GM19455 (cell line): ENCODE measurements around the gene GADD45A.

Experiments
- ATAC-seq: cut with Tn5 transposase; IDR thresholded peaks from one replicate; pipeline ENCODE4 v1.9.1; 2021; ENCODE audit not compliant: unreplicated experiment

Gene GADD45A

DNA sequence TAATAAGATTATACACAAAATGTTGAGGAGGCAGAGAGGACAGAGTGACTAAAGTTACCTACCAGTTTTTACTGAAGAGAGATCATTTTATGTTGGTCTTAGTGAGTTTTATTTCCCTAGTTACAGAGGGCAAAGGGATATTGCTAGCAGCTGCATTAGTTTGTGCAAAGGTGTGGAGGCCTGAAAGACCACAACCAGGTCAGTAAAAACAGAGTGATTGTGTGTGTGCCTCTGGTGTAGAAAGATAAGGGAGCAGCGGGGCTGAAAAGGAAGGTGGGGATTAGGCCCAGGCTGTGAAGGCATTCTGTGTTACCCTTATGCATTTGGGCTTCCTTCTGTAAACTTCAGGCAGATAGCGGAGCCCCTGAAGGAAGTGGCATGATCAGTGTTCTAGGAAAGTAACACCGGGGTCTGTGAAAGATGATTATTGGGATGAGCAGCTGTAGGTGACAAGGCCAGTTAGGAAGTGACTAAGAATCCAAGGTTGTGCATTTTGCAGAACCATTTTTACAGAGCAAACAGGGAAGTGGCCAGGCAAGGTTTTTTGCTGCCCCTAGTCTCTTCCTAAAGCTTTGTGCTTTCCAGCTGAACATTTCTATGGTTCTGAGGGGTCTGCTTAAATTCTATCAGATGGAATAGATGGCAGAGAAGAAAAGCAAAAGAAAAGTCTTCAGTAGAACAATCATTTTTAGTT, 3.7 kb downstream of the GADD45A start:
- ATAC-seq: no peak

DNA sequence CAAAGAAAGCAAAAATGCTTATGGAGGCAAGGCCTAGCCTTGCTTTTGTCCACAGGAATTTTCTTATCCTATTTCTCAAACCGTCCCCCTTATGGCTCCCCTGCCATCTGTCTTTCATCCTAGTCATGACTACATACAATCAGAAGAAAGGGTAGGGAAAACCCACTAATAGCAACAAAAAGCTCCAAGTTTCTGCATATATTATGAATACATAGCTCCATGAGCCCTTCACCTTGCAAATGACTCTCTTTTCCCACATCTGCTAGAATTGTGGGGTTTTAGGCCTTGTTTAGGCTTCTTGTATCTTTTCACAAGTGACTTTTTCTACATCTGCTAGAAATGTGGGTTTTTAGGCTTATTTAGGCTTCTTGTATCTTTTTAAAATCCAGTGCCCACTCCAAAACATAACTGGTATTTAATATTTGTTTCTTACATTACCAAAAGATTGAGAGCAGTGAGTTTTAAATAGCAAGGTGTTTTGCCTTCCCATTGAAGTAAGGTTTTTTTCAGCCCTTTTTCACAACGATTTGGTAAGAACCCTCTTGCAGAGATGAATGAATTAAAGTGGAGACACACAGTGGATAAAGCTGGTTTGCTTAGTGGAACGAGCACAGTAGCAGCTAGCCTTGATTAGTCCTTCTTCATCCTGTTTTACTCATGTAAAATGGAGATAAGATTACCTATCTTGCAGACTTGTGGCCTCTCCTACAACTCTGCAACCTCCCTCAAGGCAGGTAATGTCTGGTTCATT, 4.4 kb downstream of the GADD45A start:
- ATAC-seq: no peak

DNA sequence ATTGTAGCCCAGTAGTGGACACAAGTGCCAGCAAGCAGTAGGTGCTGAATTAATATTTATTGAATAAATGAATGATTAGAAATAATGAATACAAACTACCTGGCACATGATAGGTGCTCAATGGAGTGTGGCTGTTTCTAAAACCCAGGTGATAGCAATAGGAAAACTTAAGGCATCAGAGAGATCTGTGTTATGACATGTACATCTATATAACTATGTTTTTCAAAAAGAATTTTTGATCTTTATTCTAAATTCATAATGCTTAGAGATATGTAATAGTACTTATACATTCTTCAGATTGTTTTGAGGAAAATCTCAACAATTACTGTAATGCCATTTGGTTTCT, 5.0 kb downstream of the GADD45A start:
- no peak for ATAC-seq

DNA sequence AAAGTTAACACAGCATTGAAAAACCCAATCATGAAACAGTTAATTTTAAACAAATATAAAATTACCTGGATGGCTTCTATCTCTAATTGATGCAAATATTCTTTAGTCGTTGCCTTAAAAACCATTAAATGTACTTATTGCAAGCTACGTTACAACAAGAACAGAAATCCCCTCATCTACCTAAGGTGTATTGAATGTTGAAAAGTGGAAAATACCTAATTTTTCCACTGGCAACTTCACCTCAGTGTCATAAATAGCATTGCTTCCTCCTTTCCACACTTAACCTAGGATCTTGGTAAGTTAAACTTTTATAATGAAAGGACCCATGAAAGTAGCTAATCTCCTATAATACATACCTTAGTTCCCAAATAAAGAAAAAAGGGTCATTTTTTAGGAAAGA, 5.4 kb downstream of the GADD45A start:
- ATAC-seq: no peak

DNA sequence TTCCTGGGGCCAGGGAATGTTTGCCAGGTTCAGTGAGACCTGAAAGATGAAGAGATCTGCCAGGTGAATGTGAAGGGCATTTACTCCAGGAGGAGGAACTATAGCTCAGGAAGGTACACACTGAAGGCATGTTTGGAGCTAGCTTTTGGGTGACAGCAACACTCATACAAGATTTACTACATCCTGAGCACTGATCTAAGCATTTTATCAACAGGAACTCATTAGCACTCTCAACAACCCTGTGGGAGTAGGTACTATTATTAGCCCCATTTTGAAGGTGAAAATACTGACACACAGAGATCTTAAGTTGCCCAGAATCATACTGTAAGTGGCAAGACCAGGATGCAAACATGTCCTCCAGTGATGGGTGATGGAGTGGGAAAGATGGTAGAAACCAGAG, 6.7 kb downstream of the GADD45A start:
- ATAC-seq: no peak

DNA sequence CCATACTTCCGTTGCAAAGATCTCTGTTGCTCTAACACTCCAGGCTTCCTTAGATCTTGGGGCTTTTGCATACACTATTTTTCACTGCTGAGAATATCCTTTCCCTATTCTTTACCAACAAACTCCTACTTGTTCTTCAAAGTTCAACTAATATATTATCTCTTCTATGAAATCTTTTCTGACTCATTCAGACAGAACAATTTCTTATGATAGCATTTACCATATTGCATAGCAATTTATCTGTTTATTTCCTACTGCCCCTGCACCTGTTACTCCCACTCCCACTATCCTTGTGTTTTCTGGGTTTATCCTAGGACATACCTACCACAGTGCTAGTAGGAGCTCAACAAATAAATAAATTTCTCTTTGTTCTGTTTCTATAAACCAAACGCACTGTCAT, 11.0 kb downstream of the GADD45A start:
- ATAC-seq: no peak

DNA sequence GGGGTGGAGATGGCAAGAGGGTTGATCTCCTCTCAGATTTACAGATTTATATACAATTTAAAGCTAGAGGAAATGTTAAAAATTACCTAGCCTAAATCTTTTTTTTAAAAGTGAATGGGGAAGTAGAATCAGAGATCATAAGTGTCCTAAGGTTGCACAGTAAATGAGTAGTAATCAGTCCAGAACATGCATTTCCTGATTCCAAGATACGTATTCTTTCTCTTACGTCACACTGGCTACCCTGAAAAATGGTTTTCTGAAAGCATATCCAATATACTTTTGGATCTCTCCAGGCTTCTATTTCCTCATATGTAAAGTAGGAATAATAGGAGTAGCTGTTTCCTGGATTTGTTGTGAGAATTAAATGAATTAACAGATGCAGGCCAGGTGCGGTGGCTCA, 11.7 kb downstream of the GADD45A start:
- no peak for ATAC-seq

DNA sequence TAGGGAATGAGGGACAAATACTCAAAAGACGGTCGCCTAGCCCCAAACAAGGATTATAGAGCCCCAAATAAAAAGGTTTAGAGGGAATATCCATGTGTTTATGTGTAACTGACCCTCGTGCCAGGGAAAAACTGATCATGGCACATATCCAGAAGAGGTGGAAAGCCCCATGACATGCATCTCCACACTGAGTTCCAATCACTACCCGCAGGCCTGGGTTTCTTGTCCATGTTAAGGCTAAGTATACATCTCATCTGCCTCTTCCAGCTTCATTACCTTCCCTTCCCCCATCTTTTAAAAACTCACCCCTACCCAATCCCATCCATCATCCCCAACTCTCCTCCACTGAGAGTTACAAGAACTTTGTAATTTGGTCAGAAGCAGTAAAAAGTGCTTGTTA, 15.2 kb downstream of the GADD45A start:
- no peak for ATAC-seq

DNA sequence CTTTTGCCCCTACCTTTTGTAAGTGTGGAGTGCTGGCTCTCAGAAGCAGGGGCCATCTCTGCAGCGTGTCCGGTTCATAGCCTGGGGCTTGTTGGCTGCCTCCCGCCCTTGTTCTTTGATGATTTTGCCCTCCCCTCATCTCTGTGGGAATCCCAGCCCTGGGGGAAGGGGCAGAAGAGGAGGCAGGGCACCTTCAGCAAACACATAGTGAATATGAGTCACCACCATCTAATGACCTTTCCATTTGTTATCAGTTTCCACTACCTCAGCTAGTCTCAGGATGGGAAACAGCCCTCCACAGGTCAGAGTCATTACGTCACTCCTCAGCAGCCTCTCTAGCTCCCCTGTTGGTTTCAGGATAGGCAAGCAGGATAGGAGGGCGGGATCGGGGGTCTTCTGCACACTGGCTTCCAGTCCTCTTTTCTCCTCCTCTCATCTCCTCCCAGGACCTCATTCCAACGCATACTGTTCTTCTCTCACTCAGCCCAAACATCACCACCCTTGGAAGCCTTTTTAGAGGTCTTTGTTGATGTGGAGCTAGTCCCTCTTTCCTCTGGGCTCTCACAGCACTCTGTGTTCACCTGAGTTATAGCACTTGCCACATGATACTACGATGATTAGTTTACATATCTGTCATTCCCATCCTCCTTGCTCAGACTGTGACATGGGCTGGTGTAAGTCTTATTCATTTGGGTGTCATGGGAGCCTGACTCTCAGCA, 15.8 kb downstream of the GADD45A start:
- no peak for ATAC-seq

DNA sequence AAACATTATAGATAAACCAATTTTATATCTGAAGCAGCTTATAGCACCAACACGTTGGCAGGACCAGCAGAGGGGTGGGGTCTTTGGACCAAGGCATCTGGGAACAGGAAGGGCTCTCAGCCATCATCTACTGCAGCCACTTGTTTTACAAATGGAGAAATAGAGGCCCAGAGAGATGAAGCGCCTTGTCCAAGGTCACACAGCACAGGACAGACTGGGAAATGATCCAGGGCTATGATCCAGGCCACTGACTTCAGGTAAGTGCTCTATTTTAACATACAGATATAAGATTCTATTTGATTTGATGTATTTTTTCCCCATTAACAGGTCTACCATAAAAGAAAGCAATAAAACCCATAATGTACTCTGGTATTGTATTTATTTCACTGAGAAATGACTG, 16.9 kb downstream of the GADD45A start:
- ATAC-seq: no peak

DNA sequence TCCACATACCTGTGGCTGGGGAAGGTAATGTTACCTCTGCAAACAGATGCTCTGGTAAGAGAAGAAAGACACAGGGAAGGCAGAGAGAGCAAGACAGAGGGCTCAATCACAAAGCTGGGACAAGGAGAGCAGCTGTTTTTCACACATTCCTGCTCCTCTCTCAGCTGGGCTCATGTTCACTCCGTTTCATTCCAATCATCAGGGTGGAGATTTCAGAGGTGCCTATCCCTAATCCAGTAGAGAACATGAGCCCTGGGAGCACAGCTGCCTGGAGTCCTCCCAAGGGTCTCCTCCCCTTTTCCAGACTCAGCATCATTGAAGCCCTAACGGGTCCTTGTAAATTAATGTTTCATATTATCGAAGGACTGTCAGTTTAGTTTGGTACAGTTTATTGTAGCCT, 19.4 kb downstream of the GADD45A start:
- ATAC-seq: no peak

DNA sequence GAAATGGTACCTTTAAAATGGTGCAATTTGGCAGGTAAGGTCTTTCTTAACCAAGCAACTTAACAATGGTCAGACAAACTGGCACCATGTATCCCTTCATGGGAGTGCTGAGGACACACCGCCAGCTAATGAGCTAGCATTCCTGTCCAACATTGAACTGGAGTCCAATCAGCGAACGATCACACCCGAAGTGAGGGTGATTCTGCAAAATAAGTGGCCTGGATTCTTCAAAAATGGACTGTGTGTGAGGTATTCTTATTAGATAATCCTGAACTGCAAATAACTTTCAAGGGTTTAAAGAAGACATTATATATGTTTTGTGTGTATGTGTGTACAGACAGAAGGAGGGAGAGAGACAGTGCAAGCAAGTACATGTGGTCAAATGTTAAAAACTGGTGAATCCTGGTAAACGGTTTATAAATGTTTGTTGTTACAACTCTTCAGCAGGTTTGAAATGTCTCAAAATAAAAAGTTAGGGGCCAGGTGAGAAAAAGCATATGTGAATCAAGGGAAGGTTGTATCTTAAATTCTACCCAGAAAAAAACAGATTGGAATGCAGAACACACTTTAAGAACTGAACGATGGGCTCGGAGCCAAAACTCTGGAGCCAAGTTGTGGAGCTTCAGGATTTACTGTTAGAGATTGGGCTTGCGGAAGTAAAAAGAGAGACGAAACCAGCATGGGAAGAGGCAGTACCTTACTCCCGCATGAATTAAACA, 20.9 kb downstream of the GADD45A start:
- no peak for ATAC-seq

DNA sequence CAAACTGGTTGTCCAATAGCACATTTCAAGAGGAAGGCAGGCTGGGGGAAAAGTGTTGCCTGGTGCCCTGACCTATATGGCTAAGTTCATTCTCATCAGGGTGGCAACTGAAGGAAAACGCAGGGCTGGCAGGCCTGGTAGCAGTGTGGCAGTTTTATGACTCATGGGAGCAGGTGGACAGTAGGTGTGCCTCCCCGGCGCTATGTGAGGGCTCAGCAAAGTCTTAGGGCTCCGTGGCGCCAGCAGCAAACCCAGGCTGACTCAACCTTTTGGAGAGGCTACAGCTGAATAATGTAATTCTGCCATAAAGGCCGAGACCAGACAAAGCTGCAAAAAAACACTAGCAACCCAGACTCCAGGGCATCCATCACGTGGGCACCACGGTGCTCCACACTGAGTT, 23.6 kb downstream of the GADD45A start:
- no peak for ATAC-seq

DNA sequence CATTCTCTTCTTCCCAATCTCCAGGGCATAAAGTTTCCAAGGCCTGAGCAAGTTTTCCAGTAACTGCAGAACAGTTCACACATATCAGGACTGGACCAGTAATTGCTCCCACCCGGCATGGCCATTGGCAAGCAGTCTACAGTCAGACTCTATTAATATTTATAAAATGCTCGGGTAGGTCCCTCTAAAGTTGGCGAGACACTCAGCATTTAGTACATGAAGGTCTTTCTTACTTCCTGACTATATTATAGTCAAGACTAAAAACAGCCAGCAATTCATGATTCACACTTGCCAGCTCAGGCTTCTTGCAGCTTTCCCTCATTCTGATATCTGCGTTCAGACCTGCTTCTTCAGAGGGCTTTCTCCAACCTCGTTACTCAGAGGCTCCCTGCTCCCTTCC, 25.4 kb downstream of the GADD45A start:
- ATAC-seq: no peak

DNA sequence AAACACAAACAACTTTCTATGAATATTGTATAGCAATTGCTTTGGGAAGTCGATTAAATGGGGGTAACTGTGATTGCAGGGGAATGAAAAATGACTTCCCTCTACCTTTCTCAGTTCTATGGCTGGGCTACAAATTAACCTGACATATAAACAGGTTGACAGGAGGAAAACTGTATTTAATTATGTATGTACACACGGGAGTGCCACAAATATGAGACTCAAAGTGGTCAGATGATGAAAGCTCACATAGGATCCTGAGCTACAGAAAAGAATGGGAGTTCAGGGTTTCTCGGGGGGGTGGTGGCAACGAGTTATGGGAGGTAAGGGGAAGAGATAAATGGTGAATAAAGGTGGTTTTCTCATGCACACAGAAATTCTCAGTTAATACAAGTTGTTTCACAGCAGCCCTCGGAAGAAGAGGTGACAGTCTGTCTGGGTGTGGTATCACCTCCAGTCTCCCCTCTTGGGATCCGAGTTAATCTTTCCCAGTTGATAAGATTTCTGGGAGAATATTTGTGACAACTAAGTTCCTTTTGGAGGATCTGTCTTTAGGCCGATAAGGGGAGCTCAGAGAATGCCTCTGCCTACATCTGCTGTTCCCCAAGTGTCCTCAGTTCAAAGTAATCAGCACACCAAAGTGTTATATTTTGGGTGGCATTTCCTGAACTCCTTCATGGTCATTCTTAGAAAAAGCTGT, 26.3 kb downstream of the GADD45A start:
- no peak for ATAC-seq

DNA sequence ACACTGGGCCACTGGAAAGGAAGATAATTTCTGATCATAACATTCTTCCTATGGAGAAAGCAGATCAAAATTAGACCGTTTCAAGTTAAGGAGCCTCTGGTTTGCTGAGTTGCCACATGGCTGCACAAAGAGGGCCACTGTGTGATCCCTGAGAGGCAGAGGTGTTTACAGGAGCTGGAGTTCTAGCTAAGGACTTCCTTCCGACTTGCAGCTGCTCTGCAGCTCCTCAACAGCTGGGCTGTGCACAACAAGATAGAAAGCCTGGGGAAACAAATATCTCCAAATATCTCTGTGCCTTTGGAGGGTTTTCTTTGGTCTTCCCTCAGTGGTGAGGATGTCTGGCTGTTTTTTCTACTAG, 26.8 kb downstream of the GADD45A start:
- no peak for ATAC-seq

DNA sequence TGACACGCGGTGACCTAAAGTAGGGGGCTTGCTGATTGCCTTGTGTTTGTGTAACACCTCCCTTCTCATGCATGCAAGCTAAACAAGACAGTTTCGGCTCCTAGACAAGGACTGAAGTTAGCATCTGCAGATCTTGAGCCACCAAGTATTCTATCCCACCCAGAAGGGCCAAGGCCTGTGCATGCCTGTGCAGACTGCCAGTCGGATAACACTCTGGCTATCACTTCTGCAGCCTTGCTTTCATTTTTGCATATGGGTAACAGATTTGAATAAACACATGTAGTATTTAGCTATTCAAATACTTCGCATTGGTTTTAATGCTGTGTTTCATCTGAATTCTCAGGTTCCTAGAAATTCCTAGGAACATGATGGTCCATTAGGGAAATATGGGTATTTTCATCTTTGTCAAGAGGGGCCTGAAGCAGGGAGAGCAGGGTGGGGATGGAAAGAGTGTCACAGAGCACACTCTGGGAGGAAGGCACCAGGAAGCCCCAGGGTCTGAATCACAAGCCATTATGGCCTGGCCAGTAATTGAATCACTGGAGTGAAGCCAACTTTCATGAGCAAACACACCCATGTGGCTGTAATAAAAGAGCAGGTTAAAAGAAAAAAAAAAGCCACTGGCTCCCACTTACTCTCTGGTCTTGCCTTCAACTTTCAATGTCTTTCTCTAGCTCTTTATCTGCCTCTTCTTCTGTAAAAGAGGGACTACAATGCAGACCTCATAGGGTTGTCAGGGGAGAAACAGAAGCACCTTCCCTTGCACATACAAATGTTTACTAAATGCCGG, 28.3 kb downstream of the GADD45A start:
- no peak for ATAC-seq

DNA sequence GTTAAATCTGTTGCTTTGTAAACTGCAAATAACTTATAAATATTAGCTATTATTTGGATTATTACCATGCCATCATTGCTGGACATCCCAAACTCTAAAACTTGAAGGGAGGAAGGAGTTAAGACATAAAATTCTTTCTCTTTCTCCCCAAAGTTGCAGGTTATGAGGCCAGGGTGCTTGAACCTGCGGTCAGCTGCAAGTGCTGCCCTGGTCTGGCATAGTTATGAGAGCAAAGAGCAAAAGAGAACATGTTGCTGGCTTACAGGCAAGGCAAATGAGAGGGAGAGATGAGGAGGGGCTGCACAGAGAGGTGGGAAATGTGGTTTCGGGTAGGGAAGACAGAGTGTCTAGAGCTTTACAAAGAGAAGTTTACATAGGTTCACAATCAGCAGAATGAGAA, 30.8 kb downstream of the GADD45A start:
- ATAC-seq: no peak

DNA sequence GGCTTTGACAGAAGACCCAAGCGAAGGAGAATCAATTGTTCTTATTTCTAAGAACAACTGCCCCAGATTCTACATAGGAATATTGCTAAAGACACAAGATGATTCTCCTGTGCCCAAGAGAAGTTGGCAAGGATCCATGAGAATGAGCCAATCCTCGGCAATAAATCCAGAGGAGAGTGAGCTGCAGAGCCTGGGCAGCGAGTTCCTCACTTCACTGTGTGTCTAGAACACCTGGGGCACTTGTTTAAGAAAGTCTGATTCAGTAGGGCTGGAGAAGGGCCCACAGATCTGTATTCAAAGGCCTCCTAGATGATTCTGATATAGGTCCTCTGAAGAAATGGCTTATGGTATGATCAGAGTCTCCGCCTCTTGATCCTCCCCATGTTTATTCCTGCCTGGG, 31.8 kb downstream of the GADD45A start:
- ATAC-seq: no peak

DNA sequence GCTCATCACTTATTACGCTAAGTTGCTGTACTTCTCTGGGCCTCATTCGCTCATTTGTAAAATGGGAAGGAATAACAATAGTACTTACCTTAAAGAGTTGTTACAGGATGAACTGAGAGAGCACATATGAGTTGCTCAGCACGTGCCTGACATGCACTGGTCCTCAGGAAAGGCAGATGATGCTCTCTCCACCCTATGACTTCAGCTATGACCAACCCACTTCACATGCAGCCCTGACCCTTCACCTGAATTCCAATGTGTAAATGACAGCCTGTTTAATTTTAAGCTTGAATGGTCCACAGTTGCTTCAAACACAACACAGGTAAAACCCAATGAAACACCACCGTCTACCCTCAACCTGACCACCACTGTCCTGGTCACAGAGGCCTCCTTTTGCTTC, 32.9 kb downstream of the GADD45A start:
- no peak for ATAC-seq
